ENCODE data around the gene MCF2L.
"Not testable (repeated sequence)": the region's sequence is repeated elsewhere in the genome, so short reads cannot be mapped to it uniquely, and the experiment has no call there.

The MCF2L gene

GRCh38 chr13:113063091-113063491, 94.1 kb downstream of the MCF2L start:
- in situ Hi-C loops (cut with MboI; ENCODE audit: low sequenced_read_pairs): no loop called here

- in situ Hi-C loops (cut with MboI; ENCODE audit: low sequenced_read_pairs): no loop called here
Measured at GRCh38 chr13:113064000-113064533, 95.1 kb downstream of the MCF2L start.

GRCh38 chr13:113064534-113065405, 95.8 kb downstream of the MCF2L start:
- in situ Hi-C loops (cut with MboI; ENCODE audit: low sequenced_read_pairs): no loop called here

GRCh38 chr13:113065406-113066141, 96.6 kb downstream of the MCF2L start:
- in situ Hi-C loops (cut with MboI; ENCODE audit: low sequenced_read_pairs): no loop called here

GRCh38 chr13:113066142-113066455, 97.1 kb downstream of the MCF2L start:
- in situ Hi-C loops (cut with MboI; ENCODE audit: low sequenced_read_pairs): no loop called here

- in situ Hi-C loops (cut with MboI; ENCODE audit: low sequenced_read_pairs): no loop called here
Measured at GRCh38 chr13:113066746-113067145, 97.7 kb downstream of the MCF2L start.

- in situ Hi-C loops (cut with MboI; ENCODE audit: low sequenced_read_pairs): no loop called here
Measured at GRCh38 chr13:113069861-113070805, 101.1 kb downstream of the MCF2L start.

- in situ Hi-C loops (cut with MboI; ENCODE audit: low sequenced_read_pairs): no loop called here
Measured at GRCh38 chr13:113070855-113071254, 101.8 kb downstream of the MCF2L start.

- in situ Hi-C loops (cut with MboI; ENCODE audit: low sequenced_read_pairs): no loop called here
Measured at GRCh38 chr13:113072376-113072775, 103.4 kb downstream of the MCF2L start.

GRCh38 chr13:113073942-113074341, 104.9 kb downstream of the MCF2L start:
- in situ Hi-C loops (cut with MboI; ENCODE audit: low sequenced_read_pairs): no loop called here

GRCh38 chr13:113074401-113074800, 105.4 kb downstream of the MCF2L start:
- in situ Hi-C loops (cut with MboI; ENCODE audit: low sequenced_read_pairs): no loop called here

GRCh38 chr13:113074876-113075275, 105.9 kb downstream of the MCF2L start:
- in situ Hi-C loops (cut with MboI; ENCODE audit: low sequenced_read_pairs): no loop called here

GRCh38 chr13:113075711-113076110, 106.7 kb downstream of the MCF2L start:
- in situ Hi-C loops (cut with MboI; ENCODE audit: low sequenced_read_pairs): no loop called here

- in situ Hi-C loops (cut with MboI; ENCODE audit: low sequenced_read_pairs): no loop called here
Measured at GRCh38 chr13:113076681-113077401, 107.8 kb downstream of the MCF2L start.

- in situ Hi-C loops (cut with MboI; ENCODE audit: low sequenced_read_pairs): no loop called here
Measured at GRCh38 chr13:113077566-113077952, 108.5 kb downstream of the MCF2L start.

- in situ Hi-C loops (cut with MboI; ENCODE audit: low sequenced_read_pairs): no loop called here
Measured at GRCh38 chr13:113077953-113078901, 109.2 kb downstream of the MCF2L start.

GRCh38 chr13:113078902-113079780, 110.1 kb downstream of the MCF2L start:
- in situ Hi-C loops (cut with MboI; ENCODE audit: low sequenced_read_pairs): no loop called here

- in situ Hi-C loops (cut with MboI; ENCODE audit: low sequenced_read_pairs): not testable (repeated sequence)
Measured at GRCh38 chr13:113079781-113080080, 110.7 kb downstream of the MCF2L start.

Data from HL-60/S4 treated with retinoic acid at 250 ng/mL for 4 days and 3 days (cell line).